ENCODE data around the gene DUSP22. TPM values are rescaled to one million over a fixed set of nuclear protein-coding genes. Genes with fewer than 3 reads are reported as not detected.

DUSP22 gene
- polyA plus RNA-seq, 1 of the 3 experiments (the other 2 are of a cell fraction), result 6.8 TPM

GRCh38 chr6:294656-295565 lies 2.6 kb downstream of the DUSP22 start:
- Histone ChIP-seq H4K20me1 (ENCODE audit: insufficient read depth) (no peaks in the 10 kb centered on the region), H3K4me2 (no peak overlapping the region), H3K27me3 (ENCODE audit: insufficient read depth) (peaks cover 9% of the 10 kb centered on the region), H3K79me2 (ENCODE audit: insufficient read depth) (no peaks in the 10 kb centered on the region), H3K9ac (no peak overlapping the region), H3K9me3 (no peaks in the 10 kb centered on the region), H3K27ac (ENCODE audit: low read depth in 2 of 2, low read length in 1 of 2) (no peak overlapping the region), H2AFZ (ENCODE audit: low read depth) (no peak overlapping the region), H3K4me1 (ENCODE audit: control insufficient read depth in 1 of 2, insufficient read depth in 2 of 2, low read depth in 1 of 2, low read length in 1 of 2) (peaks cover 0 to 17% of the 10 kb centered on the region in 2 experiments; a peak in 1 of 4 replicates), H3K9me2 (no peaks in the 10 kb centered on the region), H3K4me3 (ENCODE audit: low read depth in 2 of 2, low read length in 1 of 2) (no peak overlapping the region), H3K36me3 (replicated peaks in 1 of 2; ENCODE audit: control insufficient read depth in 1 of 2, insufficient read depth in 2 of 2, low read length in 1 of 2) (no peaks in the 10 kb centered on the region), H3F3A (replicated peaks; ENCODE audit: insufficient read depth) (no peaks in the 10 kb centered on the region)
- no peak for DNase-seq
- POLR2A ChIA-PET, result no interaction called here
- CTCF ChIA-PET, result interaction anchor here (0.7 kb wide), 1 partner anchor 15 kb away, joined by 3 read pairs; no protein-coding TSS in a partner anchor
- WGBS (ENCODE audit: low lambda C conversion rate), result 69% methylated on average over 17 of the region's 17 CpGs
- TF ChIP-seq FOSL2 (IDR thresholded peaks at IDR 0.05; ENCODE audit: borderline replicate concordance, low read depth), result no peak
- no peak for TF ChIP-seq RXRA (IDR thresholded peaks at IDR 0.05; ENCODE audit: borderline replicate concordance, low read depth)
- no peak for TF ChIP-seq TEAD4 (IDR thresholded peaks at IDR 0.05; ENCODE audit: borderline replicate concordance, insufficient read depth)
- TF ChIP-seq RCOR1 (IDR thresholded peaks at IDR 0.05; ENCODE audit: low read length), result no peak
- TF ChIP-seq ZBTB33 (IDR thresholded peaks at IDR 0.05; ENCODE audit: borderline replicate concordance, low read depth), result no peak
- no peak for TF ChIP-seq SIN3A (IDR thresholded peaks at IDR 0.05; ENCODE audit: borderline replicate concordance, low read depth, low read length)
- TF ChIP-seq RFX5 (IDR thresholded peaks at IDR 0.05; ENCODE audit: low read length), result no peak
- TF ChIP-seq, protein P1, sequence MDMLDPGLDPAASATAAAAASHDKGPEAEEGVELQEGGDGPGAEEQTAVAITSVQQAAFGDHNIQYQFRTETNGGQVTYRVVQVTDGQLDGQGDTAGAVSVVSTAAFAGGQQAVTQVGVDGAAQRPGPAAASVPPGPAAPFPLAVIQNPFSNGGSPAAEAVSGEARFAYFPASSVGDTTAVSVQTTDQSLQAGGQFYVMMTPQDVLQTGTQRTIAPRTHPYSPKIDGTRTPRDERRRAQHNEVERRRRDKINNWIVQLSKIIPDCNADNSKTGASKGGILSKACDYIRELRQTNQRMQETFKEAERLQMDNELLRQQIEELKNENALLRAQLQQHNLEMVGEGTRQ (IDR thresholded peaks at IDR 0.05; ENCODE audit: borderline replicate concordance, low read depth, low read length), result no peak
- no peak for TF ChIP-seq REST (IDR thresholded peaks at IDR 0.05; ENCODE audit: low read depth, low read length)
- TF ChIP-seq TAF1 (IDR thresholded peaks at IDR 0.05; ENCODE audit: borderline replicate concordance, low read depth, low read length), result no peak
- no peak for TF ChIP-seq EP300 (IDR thresholded peaks at IDR 0.05; ENCODE audit: borderline replicate concordance in 1 of 2, low read depth in 1 of 2, low read length in 1 of 2)
- no peak for TF ChIP-seq FOXM1 (IDR thresholded peaks at IDR 0.05; ENCODE audit: low read depth)
- no peak for TF ChIP-seq EZH2phosphoT487 (IDR thresholded peaks at IDR 0.05; ENCODE audit: borderline replicate concordance, low read depth)
- TF ChIP-seq CTCF (IDR thresholded peaks at IDR 0.05), result no peak
- TF ChIP-seq TCF12 (IDR thresholded peaks at IDR 0.05), result no peak
- no peak for TF ChIP-seq IRF3 (IDR thresholded peaks at IDR 0.05; ENCODE audit: low read depth, low read length)
- TF ChIP-seq, protein P2, sequence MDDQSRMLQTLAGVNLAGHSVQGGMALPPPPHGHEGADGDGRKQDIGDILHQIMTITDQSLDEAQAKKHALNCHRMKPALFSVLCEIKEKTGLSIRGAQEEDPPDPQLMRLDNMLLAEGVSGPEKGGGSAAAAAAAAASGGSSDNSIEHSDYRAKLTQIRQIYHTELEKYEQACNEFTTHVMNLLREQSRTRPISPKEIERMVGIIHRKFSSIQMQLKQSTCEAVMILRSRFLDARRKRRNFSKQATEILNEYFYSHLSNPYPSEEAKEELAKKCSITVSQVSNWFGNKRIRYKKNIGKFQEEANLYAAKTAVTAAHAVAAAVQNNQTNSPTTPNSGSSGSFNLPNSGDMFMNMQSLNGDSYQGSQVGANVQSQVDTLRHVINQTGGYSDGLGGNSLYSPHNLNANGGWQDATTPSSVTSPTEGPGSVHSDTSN (IDR thresholded peaks at IDR 0.05), result no peak
- TF ChIP-seq USF1 (IDR thresholded peaks at IDR 0.05; ENCODE audit: borderline replicate concordance, low read depth), result no peak
